ENCODE measurements around the gene PITX1.
"Not testable (repeated sequence)": the region's sequence is repeated elsewhere in the genome, so short reads cannot be mapped to it uniquely, and the experiment has no call there.

Gene PITX1

GRCh38 chr5:135008981-135009735, 24.9 kb downstream of the PITX1 start:
- no peak for DNase-seq

- DNase-seq = no peak
These were observed 25.5 kb downstream of the PITX1 start for GRCh38 chr5:135008556-135008955.

GRCh38 chr5:135007749-135008363, 26.2 kb downstream of the PITX1 start:
- DNase-seq = no peak

DNA sequence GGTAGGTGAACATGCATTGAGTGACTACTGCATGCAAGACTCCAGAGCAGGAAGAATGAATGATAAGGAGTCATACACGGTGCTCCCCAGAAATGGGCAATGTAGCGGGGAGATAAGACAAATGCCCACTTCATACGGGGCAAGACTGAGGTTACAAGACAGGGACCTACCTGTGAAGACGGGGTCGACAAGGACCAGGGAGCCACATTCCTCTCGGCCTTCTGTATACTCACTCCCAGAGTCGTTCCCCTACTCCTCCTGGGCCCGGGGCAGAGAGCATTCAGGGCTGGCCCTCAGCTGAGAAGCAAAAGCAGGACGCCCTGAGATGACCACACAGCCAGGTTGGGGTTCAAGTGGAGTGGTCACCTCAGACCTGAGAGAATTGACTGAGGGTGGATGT, 26.7 kb downstream of the PITX1 start:
- no peak for DNase-seq

DNA sequence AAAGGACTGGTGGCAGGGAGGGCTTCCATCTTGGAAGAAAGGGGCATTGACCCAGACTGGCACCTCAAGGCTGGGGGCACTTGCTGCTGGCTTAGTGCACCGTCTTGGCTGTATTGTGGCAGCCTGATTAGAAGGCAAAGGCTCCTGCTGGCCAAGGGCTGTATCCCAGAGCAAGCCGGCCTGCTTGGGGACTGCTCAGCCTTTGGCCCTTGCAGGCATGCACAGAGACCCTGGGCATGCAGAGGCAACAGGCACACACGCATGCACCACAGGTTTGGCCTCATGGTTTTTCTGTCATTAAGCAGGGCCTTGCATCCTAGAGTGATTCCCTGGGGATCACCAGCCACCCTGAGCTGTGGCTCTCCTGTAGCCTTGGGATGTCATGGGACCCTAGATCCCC, 29.0 kb downstream of the PITX1 start:
- no peak for DNase-seq

- no peak for DNase-seq
These were observed 29.7 kb downstream of the PITX1 start for GRCh38 chr5:135004376-135004775.

DNA sequence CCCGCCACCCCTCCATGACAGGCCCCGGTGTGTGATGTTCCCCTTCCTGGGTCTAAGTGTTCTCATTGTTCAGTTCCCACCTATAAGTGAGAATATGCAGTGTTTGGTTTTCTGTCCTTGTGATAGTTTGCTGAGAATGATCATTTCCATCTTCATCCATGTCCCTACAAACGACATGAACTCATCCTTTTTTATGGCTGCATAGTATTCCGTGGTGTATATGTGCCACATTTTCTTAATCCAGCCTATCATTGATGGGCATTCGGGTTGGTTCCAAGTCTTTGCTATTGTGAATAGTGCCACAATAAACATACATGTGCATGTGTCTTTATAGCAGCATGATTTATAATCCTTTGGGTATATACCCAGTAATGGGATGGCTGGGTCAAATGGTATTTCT, 36.0 kb downstream of the PITX1 start:
- DNase-seq = not testable (repeated sequence)

GRCh38 chr5:134997015-134997414, 37.0 kb downstream of the PITX1 start:
- no peak for DNase-seq

DNA sequence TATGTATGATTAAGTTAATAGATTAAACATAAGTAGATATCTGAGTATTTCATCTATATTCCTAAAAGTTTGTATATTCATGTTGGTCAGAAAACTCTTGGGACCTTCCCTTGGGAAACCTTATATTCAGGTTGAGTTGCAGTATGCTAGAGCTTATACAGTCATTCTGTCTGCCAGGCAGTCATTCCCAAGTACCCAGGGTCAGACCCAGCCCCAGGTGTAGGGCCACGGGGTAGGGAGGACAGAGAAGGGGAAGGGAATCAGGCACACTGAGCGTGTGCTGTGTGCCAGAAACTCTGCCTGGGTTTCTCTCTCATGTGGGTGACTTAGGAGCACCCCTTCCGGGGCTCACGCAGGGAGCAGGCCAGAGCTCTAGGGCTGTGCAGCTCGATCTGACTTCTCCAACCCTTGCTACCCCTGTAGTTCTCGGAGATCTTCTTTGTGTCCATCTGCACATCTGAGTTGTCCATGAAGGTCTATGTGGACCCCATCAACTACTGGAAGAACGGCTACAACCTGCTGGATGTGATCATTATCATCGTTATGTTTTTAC, 38.1 kb downstream of the PITX1 start:
- no peak for DNase-seq

GRCh38 chr5:134994560-134995156, 39.4 kb downstream of the PITX1 start:
- no peak for DNase-seq

GRCh38 chr5:134993161-134993560, 40.9 kb downstream of the PITX1 start:
- no peak for DNase-seq

DNA sequence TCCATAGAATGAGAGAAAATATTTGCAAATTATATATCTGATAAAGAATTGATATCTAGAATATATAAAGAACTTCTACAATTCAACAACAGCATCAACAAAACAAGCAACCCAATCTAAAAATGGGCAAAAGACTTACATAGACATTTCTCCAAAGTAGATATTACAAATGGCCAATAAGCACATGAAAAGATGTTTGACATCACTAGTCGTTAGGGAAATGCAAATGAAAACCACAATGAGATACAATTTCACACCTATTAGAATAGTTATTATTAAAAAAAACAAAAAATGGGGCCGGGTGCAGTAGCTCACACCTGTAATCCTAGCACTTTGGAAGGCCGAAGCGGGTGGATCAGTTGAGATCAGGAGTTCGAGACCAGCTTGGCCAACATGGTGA, 41.9 kb downstream of the PITX1 start:
- DNase-seq = no peak

GRCh38 chr5:134990183-134990582, 43.8 kb downstream of the PITX1 start:
- not testable (repeated sequence) for DNase-seq

GRCh38 chr5:134989266-134989830, 44.7 kb downstream of the PITX1 start:
- no peak for DNase-seq

DNA sequence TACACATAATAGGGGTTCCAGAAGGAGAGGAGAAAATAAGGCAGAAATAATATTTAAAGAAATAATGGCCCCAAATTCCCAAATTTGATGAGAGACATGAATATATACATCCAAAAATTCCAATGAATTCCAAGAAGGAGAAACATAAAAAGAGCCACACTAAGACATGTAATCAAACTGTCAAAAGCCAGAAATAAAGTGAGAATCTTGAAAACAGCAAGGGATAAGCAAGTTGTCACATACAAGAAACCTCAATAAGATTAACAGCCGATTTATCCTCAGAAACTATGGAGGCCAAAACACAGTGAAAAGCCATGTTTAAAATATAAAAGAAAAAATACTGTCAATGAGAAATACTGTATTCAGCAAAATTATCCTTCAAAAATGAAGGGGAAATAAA, 51.8 kb downstream of the PITX1 start:
- no peak for DNase-seq

DNA sequence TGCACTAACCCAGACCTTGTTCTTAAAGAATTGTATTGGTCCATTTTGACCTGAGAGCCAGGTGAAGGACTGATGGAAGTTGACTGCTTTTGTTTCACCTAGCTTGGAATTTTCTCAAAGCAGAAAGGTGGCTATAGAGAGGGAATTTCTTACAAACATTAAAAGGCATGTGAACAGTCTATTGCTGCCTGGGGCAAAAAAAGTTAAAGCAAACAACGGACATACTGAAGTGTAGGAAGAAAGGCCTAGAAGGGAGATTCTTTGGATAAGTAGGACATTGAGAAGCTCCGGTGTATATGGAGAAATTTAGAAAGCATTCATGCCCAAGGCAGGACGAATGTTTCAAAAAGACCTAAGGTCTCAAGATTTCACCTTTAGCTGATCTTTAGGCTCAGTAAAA, 54.6 kb downstream of the PITX1 start:
- no peak for DNase-seq
